Activated CD8-positive, alpha-beta memory T cell treated with anti-CD3 and anti-CD28 coated beads for 36 hours (primary cell): ENCODE data around the gene ITCH. TPM values are rescaled to one million over a fixed set of nuclear protein-coding genes. Genes with fewer than 3 reads are reported as not detected.
"Not testable (repeated sequence)": the region's sequence is repeated elsewhere in the genome, so short reads cannot be mapped to it uniquely, and the experiment has no call there.

Experiments
- CTCF ChIA-PET: fragments of 350-600 bp; sonication (Branson Sonifier 250); formaldehyde crosslinking; loops from one replicate; lab custom pipeline; 2021; ENCODE audit warnings: antibody characterized with exemption; lab: Charles Lee
- POLR2A ChIA-PET: fragments of 350-600 bp; sonication (Branson Sonifier 250); formaldehyde crosslinking; loops from one replicate; lab custom pipeline; 2021; ENCODE audit warnings: antibody characterized with exemption; lab: Charles Lee
- total RNA-seq, 2 experiments: library from RNA; stranded (reverse); gene quantifications; one replicate each; pipeline ENCODE4 v1.2.3, GENCODE V29; 2021

The ITCH gene
- total RNA-seq, 2 experiments from 2014 or later, result 44.1 to 44.8 TPM

- ChIA-PET POLR2A (no interaction called here), CTCF (no interaction called here)
These were observed 5.5 kb downstream of the ITCH start for GRCh38 chr20:34368547-34368946.

GRCh38 chr20:34369265-34369664, 6.2 kb downstream of the ITCH start:
- ChIA-PET POLR2A (no interaction called here), CTCF (no interaction called here)

- ChIA-PET POLR2A (interaction anchor here (0.5 kb wide), 1 partner anchor 47 kb away, joined by 3 read pairs; no protein-coding TSS in a partner anchor), CTCF (interaction anchor here (0.6 to 0.7 kb wide), 2 partner anchors 31 to 1082 kb away, joined by 3 read pairs; no protein-coding TSS in a partner anchor)
These were observed 7.0 kb downstream of the ITCH start for GRCh38 chr20:34370062-34370461.

- POLR2A ChIA-PET, result interaction anchor here (0.7 kb wide), 1 partner anchor 11 kb away, joined by 5 read pairs; the partner anchor contains the start of gene ITCH
- CTCF ChIA-PET, result interaction anchor here (1.0 kb wide), 1 partner anchor 9 kb away, joined by 3 read pairs; no protein-coding TSS in a partner anchor
These were observed 10.4 kb downstream of the ITCH start for GRCh38 chr20:34373445-34373844.

GRCh38 chr20:34374209-34374760, 11.2 kb downstream of the ITCH start:
- CTCF ChIA-PET, result interaction anchor here (1.0 kb wide), 1 partner anchor 10 kb away, joined by 3 read pairs; no protein-coding TSS in a partner anchor
- POLR2A ChIA-PET, result no interaction called here

- CTCF ChIA-PET, result interaction anchor here (0.6 kb wide), 1 partner anchor 22 kb away, joined by 3 read pairs; no protein-coding TSS in a partner anchor
- POLR2A ChIA-PET, result no interaction called here
These were observed 12.9 kb downstream of the ITCH start for GRCh38 chr20:34375977-34376430.

- POLR2A ChIA-PET, result interaction anchor here (0.7 kb wide), 1 partner anchor 13 kb away, joined by 3 read pairs; no protein-coding TSS in a partner anchor
- CTCF ChIA-PET, result interaction anchor here (0.6 to 1.0 kb wide), 3 partner anchors 40 to 464 kb away, joined by 3 read pairs; no protein-coding TSS in a partner anchor
These were observed 14.2 kb downstream of the ITCH start for GRCh38 chr20:34377072-34377847.

GRCh38 chr20:34382174-34382573, 19.1 kb downstream of the ITCH start:
- ChIA-PET CTCF (no interaction called here), POLR2A (no interaction called here)

- ChIA-PET POLR2A (interaction anchor here (0.6 kb wide), 1 partner anchor 10 kb away, joined by 3 read pairs; no protein-coding TSS in a partner anchor), CTCF (interaction anchor here (0.7 to 0.9 kb wide), 2 partner anchors 9 to 520 kb away, joined by 3 to 5 read pairs; no protein-coding TSS in a partner anchor)
These were observed 19.9 kb downstream of the ITCH start for GRCh38 chr20:34382877-34383455.

- POLR2A ChIA-PET, result no interaction called here
- CTCF ChIA-PET, result no interaction called here
These were observed 22.4 kb downstream of the ITCH start for GRCh38 chr20:34385464-34385863.

- ChIA-PET POLR2A (no interaction called here), CTCF (interaction anchor here (0.7 kb wide), 3 partner anchors 48 to 976 kb away, joined by 3 read pairs; no protein-coding TSS in a partner anchor)
These were observed 24.9 kb downstream of the ITCH start for GRCh38 chr20:34388000-34388399.

- ChIA-PET POLR2A (no interaction called here), CTCF (no interaction called here)
These were observed 25.6 kb downstream of the ITCH start for GRCh38 chr20:34388678-34389077.

GRCh38 chr20:34389206-34389953, 26.3 kb downstream of the ITCH start:
- POLR2A ChIA-PET, result no interaction called here
- CTCF ChIA-PET, result no interaction called here

- POLR2A ChIA-PET, result no interaction called here
These were observed 27.0 kb downstream of the ITCH start for GRCh38 chr20:34389954-34390555.

GRCh38 chr20:34396408-34396807, 33.3 kb downstream of the ITCH start:
- ChIA-PET POLR2A (no interaction called here), CTCF (interaction anchor here (0.5 kb wide), 1 partner anchor 71 kb away, joined by 6 read pairs; no protein-coding TSS in a partner anchor)

More at GRCh38 chr20:34389954-34390555, 27.0 kb downstream of the ITCH start:
- CTCF ChIA-PET, result no interaction called here

- POLR2A ChIA-PET, result no interaction called here
- CTCF ChIA-PET, result interaction anchor here (0.5 to 0.6 kb wide), 2 partner anchors 13 to 72 kb away, joined by 5 to 6 read pairs; no protein-coding TSS in a partner anchor
These were observed 34.0 kb downstream of the ITCH start for GRCh38 chr20:34397096-34397495.

GRCh38 chr20:34400776-34401175, 37.7 kb downstream of the ITCH start:
- CTCF ChIA-PET, POLR2A ChIA-PET: not testable (repeated sequence)

GRCh38 chr20:34401741-34402455, 38.8 kb downstream of the ITCH start:
- POLR2A ChIA-PET, result no interaction called here
- CTCF ChIA-PET, result no interaction called here
